T-helper 9 cell (primary cell): ENCODE measurements around the gene KISS1.
A peak's percentile ranks its signal among the peaks of the same experiment; 100 is the strongest.

Experiments used
- DNase-seq: peaks from one replicate; pipeline ENCODE4 v3.0.0-alpha.2; 2020

The KISS1 gene

DNA sequence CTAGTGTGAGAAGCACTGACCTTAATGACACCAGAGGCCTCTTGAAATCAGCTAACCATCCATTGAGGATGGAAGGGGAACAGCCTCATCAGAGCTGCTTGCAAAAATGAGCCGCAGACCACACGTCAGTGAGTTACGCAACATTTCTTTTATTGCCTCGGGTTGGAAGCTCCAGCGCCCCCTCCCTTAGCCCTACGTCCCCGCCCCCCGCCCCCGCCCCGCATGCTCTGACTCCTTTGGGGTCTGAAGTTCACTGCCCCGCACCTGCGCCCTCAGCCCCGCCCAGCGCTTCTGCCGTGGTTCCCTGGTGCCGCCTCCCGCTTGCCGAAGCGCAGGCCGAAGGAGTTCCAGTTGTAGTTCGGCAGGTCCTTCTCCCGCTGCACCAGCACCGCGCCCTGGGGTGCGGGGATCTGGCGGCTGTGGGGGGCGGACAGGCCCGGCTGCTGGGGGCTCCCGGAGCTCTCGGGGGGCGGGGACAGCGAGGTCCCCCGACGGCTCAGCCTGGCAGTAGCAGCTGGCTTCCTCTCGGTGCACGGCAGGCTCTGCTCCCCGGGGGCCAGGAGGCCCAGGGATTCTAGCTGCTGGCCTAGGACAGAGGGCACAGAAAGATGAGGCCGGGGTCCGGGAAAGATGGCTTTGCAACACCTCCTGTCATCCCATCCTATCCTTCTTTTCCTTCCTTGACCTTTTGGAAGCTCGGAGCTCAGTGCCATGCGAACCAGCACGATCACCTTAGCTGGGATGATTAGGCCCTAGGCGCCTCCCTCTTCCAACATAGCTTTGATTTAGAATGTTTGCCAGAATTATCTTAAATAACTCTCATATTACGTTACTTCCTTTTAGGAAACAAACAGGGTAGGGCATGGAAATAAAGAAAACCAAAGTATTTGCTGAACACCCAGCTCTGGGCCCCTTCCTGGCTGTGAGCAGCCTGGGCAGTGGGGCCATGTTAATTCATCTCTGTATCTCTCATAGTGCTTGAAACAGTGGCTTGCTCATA lies 5.8 kb downstream of the KISS1 start:
- DNase-seq: no peak

GRCh38 chr1:204188959-204189639 lies 7.2 kb downstream of the KISS1 start:
- DNase-seq: no peak

- DNase-seq: no peak
Measured at GRCh38 chr1:204186597-204186996, 9.7 kb downstream of the KISS1 start.

DNA sequence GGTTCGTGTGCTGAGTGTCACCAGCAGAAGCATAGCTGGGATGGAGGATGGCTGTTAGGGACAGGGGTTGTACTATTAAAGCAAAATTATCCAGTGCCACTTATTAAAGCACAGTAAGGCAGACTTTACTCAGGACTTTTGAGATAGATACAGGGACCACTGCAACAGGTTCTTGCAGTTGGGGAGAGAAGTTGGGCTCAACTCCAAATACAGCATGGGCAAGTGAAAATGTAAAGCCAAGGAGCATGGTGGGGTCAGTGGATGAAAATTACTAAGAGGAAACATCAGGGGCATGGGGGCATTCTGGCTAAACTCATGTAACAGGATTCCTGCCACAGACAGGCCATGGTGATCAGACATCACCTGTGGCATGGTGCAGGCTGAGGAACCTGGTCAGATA lies 15.2 kb downstream of the KISS1 start:
- no peak for DNase-seq

- DNase-seq: no peak
Measured at GRCh38 chr1:204180133-204180532, 16.2 kb downstream of the KISS1 start.

DNA sequence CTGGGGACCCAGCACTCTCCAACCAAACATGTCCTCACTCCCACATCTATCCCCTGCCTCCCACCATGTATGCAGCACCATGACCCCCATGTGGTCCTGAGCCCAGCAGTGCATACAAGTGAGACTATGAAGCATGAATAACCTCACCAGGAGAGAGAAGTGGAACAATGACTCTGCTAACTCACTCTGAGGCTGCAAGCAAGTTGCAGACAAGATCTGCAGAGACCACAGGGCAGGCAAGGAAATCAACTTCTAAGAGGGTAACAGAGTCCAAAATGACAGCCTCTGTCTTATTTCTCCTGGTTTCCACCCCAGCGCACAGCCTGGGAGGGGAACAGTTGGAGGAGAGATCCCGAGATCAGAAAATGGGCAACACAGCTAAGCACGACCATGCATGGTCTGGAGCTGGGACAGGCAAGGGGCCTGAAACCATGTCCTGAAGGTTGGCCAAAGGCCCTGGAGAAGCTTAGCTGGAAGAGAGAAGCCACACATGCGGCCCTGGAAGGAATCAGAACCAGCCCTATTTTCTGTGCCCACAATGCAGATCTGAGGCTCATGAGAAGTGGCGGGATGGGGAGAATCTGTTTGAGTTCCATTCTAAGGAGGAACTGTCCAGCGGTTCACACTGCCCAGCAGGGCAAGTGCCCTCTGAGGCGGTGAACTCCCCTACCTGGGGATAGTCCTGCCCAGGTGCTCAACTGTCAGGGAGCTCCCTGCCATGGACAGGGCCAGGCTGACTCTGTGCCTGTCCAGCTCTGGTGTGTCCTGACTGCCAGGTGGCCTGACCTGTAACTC lies 17.6 kb downstream of the KISS1 start:
- DNase-seq: no peak

GRCh38 chr1:204177133-204177532 lies 19.2 kb downstream of the KISS1 start:
- DNase-seq: no peak

DNA sequence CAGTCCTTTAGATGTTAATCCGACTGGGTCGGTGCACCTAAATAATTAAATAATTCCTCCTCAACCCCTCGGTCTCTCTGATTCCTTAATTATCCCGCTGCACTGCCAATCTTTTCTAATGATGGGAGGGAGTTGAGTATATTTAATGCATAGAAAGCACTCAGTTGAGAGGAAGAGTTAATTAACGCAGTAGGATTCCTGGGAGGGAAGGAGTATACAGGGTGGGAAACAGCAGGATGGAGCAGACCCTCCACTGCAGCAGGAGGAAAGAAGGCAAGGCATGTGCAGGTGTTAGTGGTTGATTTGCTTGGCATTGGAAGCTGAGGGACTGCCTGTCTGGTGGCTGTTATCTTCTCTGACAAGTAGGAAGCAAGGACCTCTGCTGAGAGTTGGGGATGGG lies 20.2 kb downstream of the KISS1 start:
- DNase-seq: no peak

DNA sequence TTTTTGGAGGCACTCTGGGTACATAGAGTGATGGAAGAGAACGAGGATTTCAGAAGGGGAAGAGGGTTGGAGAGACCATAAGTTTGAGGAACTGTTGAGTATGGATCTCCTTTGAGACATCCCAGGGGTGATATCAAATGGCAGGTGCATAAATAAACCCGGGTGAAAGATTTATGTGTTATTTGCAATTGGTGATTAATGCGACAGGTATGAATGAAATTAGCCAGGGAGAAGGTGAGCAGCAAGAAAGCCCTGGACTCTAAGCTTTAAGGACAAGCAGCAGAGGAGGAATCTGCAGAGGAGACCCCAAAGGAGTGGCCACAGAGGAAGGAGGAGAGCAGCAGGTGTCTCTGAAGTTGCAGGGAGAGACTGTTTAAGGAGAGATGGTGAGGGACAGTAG lies 21.3 kb downstream of the KISS1 start:
- no peak for DNase-seq

DNA sequence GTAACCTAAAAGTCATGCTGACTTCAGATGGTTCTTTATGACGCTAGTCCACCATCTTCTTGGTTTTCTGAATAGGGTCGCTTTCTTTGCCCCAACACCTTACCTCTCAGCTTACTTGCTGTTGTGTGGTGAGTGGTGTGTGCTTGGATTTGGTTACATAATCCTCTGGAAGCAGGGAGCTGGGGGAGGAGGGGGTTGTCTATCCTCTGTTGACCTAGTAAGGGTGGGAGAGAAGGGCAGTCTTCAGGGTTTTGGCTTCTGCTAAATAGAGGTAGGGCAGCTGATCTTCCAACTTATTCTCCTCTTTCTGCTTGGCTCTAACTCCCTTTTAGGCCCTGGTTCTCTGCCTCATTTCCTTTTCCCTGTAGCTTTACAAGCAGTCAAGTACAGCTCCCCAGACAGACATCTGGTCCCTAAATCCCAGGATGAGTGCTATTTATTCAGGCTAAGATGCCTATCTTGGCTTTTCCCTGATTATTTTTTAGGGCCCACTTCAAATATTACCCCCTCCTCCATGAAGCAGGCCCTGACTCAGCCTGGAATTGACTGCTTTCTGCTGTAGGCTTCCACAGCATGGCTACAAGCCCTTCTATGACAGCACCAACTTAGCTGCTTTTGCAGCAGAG lies 23.8 kb downstream of the KISS1 start:
- no peak for DNase-seq

- DNase-seq: no peak
Measured at GRCh38 chr1:204171751-204172178, 24.5 kb downstream of the KISS1 start.

GRCh38 chr1:204170494-204171155 lies 25.7 kb downstream of the KISS1 start:
- no peak for DNase-seq

GRCh38 chr1:204169858-204170257 lies 26.4 kb downstream of the KISS1 start:
- DNase-seq: no peak

- no peak for DNase-seq
Measured at GRCh38 chr1:204167730-204168129, 28.6 kb downstream of the KISS1 start.

- DNase-seq: no peak
Measured at GRCh38 chr1:204166219-204166618, 30.1 kb downstream of the KISS1 start, which contains the start of gene REN. TSS of gene REN (minus strand) at chr1:204166337. CDS start at chr1:204166293, 44 bp downstream.

DNA sequence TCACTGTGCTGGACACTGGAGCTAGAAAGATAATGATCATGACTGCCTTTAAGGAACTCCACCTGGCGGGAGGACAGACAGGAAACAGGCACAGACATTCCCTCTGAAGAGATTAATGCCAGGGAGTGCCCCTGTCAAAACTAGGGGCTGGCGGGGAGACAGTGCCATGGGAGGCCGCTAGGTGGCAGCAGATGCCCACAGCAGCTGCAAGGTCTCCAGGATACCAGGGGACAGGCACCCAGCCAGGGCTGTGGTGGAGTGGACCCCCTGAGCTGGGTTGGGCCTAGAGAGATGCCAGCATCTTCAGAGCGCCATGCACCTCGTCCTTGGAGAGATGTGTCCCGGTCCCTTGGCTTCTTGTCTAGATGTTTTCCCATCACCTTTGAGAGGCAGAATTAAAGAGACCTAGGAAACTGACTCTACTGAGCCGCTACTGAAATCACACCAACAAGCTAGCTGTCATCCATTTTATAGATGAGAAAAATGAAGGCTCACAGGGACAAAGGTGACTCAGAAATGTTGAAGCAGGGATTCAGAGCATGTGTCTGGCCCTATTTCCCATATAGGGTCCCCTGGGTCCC lies 33.7 kb downstream of the KISS1 start:
- peak; percentile 71 for DNase-seq

GRCh38 chr1:204161609-204162493 lies 34.4 kb downstream of the KISS1 start:
- DNase-seq: no peak

GRCh38 chr1:204157962-204158361 lies 38.3 kb downstream of the KISS1 start:
- DNase-seq: no peak

DNA sequence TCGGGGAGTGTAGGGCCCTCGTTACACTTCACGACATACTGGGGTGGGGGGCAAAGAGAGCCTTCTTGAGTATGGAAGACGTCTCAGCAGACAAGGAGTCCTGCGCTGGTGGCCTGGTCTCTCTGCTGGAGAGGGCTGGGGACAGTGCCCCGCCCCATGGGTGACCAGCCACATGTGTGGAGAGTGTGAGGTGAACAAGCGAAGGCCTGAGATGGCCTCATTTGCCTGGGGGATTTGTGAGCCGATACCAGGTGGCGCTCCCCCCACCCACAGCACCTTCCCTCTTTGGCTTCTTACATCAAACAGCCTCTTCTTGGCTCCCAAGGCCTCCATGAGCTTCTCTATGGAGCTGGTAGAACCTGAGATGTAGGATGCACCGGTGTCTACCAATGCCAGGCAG lies 40.4 kb downstream of the KISS1 start:
- DNase-seq: no peak

DNA sequence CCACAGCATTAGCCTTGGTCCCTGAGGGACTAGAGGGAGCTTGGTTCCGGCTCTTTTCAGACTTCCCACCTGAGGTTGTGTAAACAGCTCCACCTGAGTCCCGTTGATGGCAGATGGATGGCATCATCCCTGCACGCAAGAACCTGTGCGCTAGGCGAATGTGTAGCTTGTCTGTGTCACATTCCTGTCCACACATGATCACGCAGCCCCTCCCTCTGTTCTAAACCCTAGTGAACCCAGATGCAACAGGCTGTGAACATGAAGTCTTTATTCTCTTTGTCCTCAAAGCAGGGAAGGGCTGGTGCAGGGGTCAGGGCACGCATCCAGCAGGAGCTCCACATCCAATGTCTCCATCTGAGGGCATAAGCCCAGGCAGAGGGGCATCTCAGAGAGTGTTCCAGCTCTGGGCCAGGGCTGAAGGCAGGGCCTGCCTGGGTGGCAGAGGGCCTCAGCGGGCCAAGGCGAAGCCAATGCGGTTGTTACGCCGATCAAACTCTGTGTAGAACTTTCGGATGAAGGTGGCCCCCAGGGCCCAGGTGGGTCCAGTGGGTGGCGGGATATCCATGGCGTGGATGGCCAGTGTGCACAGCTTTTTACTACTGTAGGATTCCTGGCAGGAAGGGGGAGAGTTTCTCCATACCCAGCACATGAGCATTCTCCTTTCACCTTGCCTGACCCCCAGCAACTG lies 41.6 kb downstream of the KISS1 start:
- no peak for DNase-seq
